Dedifferentiated amniotic fluid mesenchymal stem cell (primary cell): ENCODE measurements around the gene KRT4.

Source experiments
- DNase-seq: peaks from one replicate; pipeline ENCODE4 v3.0.0-alpha.2; 2016; ENCODE audit errors: extremely low spot score

KRT4 gene

GRCh38 chr12:52821826-52822660 is 8.1 kb upstream of the KRT4 start:
- no peak for DNase-seq

GRCh38 chr12:52821071-52821730 is 7.3 kb upstream of the KRT4 start:
- DNase-seq, result no peak

- no peak for DNase-seq
These were observed 6.6 kb upstream of the KRT4 start for GRCh38 chr12:52820521-52820920.

GRCh38 chr12:52819731-52820510 is 6.0 kb upstream of the KRT4 start:
- no peak for DNase-seq

- no peak for DNase-seq
These were observed 5.0 kb upstream of the KRT4 start for GRCh38 chr12:52818887-52819420.

- DNase-seq, result no peak
These were observed 4.5 kb upstream of the KRT4 start for GRCh38 chr12:52818388-52818787.

GRCh38 chr12:52817699-52818238 is 3.9 kb upstream of the KRT4 start:
- no peak for DNase-seq

GRCh38 chr12:52817003-52817698 is 3.2 kb upstream of the KRT4 start:
- DNase-seq, result no peak

- DNase-seq, result no peak
These were observed 2.0 kb upstream of the KRT4 start for GRCh38 chr12:52815676-52816588.

GRCh38 chr12:52815161-52815560 is 1.2 kb upstream of the KRT4 start:
- DNase-seq, result no peak

- DNase-seq, result no peak
These were observed 817 bp upstream of the KRT4 start for GRCh38 chr12:52814710-52815155.

- DNase-seq, result no peak
These were observed 605 bp downstream of the KRT4 start for GRCh38 chr12:52813203-52813819.

- no peak for DNase-seq
These were observed 1.2 kb downstream of the KRT4 start for GRCh38 chr12:52812749-52813148.

- DNase-seq, result no peak
These were observed 1.9 kb downstream of the KRT4 start for GRCh38 chr12:52812073-52812400.

- no peak for DNase-seq
These were observed 2.5 kb downstream of the KRT4 start for GRCh38 chr12:52811191-52812072.

GRCh38 chr12:52810554-52810953 is 3.4 kb downstream of the KRT4 start:
- no peak for DNase-seq

GRCh38 chr12:52809166-52809565 is 4.8 kb downstream of the KRT4 start:
- no peak for DNase-seq

- DNase-seq, result no peak
These were observed 5.2 kb downstream of the KRT4 start for GRCh38 chr12:52808573-52809160.
